Measurements from ENCODE around the gene TESMIN. TPM values are rescaled to one million over a fixed set of nuclear protein-coding genes. Genes with fewer than 3 reads are reported as not detected.

TESMIN gene
- total and polyA plus RNA-seq, 8 donors: 1.0 to 16.3 (median 3.3) TPM

GRCh38 chr11:68673306-68673945, 77.9 kb downstream of the TESMIN start:
- intact Hi-C loops (cut with DNase I; ENCODE audit: low total_unique reads): no loop called here
- Histone ChIP-seq H3K27me3 (peaks cover 0 to 38% (median 0%) of the 10 kb centered on the region in 3 donors), H3K4me1 (peaks cover 0 to 7% (median 0%) of the 10 kb centered on the region in 4 donors), H3K9me3 (peaks cover 0 to 15% (median 11%) of the 10 kb centered on the region in 4 donors), H3K4me3 (no peak overlapping the region), H3K27ac (no peak overlapping the region), H3K36me3 (no peaks in the 10 kb centered on the region)
- WGBS, 5 donors: 86 to 94% (median 90%) methylated on average over 6 of the region's 6 CpGs
- TF ChIP-seq EP300 (IDR thresholded peaks at IDR 0.05) (no peak), POLR2A (IDR thresholded peaks at IDR 0.05) (no peak), CTCF (IDR thresholded peaks at IDR 0.05) (no peak), POLR2AphosphoS5 (IDR thresholded peaks at IDR 0.05) (no peak)
- no peak for DNase-seq

DNA sequence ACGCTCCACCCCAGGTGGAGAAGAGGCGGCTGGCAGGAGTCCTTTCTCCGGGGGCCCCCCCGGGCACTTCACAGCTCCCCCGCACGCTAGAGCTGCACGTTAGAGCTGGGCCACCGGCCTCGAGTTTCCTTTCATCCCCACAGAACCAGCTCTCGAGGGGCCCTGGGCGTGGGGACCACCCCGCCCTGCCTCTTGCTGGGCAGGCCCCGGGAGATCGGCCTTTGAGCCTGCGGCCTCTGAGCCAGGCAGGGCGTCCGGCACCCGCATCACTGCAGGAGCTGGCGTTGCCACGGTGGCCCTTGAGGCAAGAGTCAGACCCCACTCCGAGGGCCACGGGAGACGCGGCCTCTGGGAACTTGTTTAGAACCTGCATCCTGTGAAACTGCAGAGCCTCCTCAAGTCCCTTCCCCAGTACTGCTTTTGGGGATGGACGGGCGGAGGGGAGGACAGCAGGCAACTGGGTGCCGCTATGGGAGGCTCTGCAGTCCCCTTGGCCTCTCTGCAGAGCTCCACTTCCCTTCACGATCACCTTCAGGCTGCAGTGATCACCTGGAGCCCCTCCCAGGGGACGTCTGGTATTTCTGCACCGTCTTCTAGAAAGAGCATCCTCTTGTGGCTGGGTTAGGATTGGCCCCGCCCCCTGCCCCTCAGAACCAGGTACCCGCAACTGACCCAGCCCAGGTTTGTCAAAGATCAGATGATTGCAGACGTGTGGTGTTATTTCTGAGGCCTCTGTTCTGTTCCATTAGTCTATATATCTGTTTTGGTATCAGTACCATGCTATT, 80.9 kb downstream of the TESMIN start:
- DNase-seq: no peak
- WGBS, 5 donors: 79 to 84% (median 81%) methylated on average over 24 to 33 of the region's 33 CpGs
- Histone ChIP-seq H3K4me1 (no peaks in the 10 kb centered on the region), H3K27ac (no peak overlapping the region), H3K27me3 (peaks cover 0 to 31% (median 7%) of the 10 kb centered on the region in 3 donors), H3K4me3 (no peak overlapping the region), H3K9me3 (peaks cover 0 to 15% (median 11%) of the 10 kb centered on the region in 4 donors), H3K36me3 (no peaks in the 10 kb centered on the region)
- TF ChIP-seq CTCF (IDR thresholded peaks at IDR 0.05) (no peak), POLR2AphosphoS5 (IDR thresholded peaks at IDR 0.05) (no peak), POLR2A (IDR thresholded peaks at IDR 0.05) (no peak), EP300 (IDR thresholded peaks at IDR 0.05) (no peak)
- intact Hi-C loops (cut with DNase I; ENCODE audit: low total_unique reads): no loop called here

- Histone ChIP-seq H3K27me3 (peaks cover 0 to 39% (median 14%) of the 10 kb centered on the region in 3 donors), H3K4me1 (no peaks in the 10 kb centered on the region), H3K27ac (no peak overlapping the region), H3K9me3 (peaks cover 0 to 15% (median 11%) of the 10 kb centered on the region in 4 donors), H3K4me3 (no peak overlapping the region), H3K36me3 (no peaks in the 10 kb centered on the region)
- intact Hi-C loops (cut with DNase I; ENCODE audit: low total_unique reads): no loop called here
- no peak for TF ChIP-seq POLR2AphosphoS5 (IDR thresholded peaks at IDR 0.05)
- no peak for TF ChIP-seq POLR2A (IDR thresholded peaks at IDR 0.05)
- TF ChIP-seq EP300 (IDR thresholded peaks at IDR 0.05): no peak
- TF ChIP-seq CTCF (IDR thresholded peaks at IDR 0.05): no peak
- no peak for DNase-seq
- WGBS, 5 donors: 84 to 87% (median 85%) methylated on average over 23 to 27 of the region's 27 CpGs
Observed at GRCh38 chr11:68669301-68670090, 81.8 kb downstream of the TESMIN start.
